Keratinocyte (primary cell): Measurements from ENCODE around the gene PRIMPOL. TPM values are rescaled to one million over a fixed set of nuclear protein-coding genes. Genes with fewer than 3 reads are reported as not detected.
A peak's percentile ranks its signal among the peaks of the same experiment; 100 is the strongest.

Experiments used
- DNase-seq: peaks from one replicate; pipeline ENCODE4 v3.0.0-alpha.2; 2011; ENCODE audit warnings: low read depth, missing footprints, low spot score
- FAIRE-seq: peaks from 2 replicates; lab custom pipeline; 2011; peaks lifted over from hg19 to GRCh38; lab: Jason Lieb, UNC
- H2AFZ ChIP-seq: 2 replicates; pipeline ENCODE4 v1.6.0; 2012; ENCODE audit warnings: low read length, control low read depth, inconsistent platforms; ENCODE audit not compliant: control insufficient read depth
- H3K27ac ChIP-seq: 2 replicates; pipeline ENCODE4 v1.5.1; 2011; ENCODE audit warnings: low read length; ENCODE audit not compliant: control insufficient read depth, insufficient read depth
- H3K27me3 ChIP-seq: 3 replicates; pipeline ENCODE4 v1.6.0; 2011; ENCODE audit warnings: low read length; ENCODE audit not compliant: control insufficient read depth, insufficient read depth; ENCODE audit errors: extremely low read depth
- H3K36me3 ChIP-seq, 2 experiments: 2 replicates in 1 of 2; 3 replicates in 1 of 2; pipeline ENCODE4 v1.5.1; 2011; ENCODE audit warnings: low read length in 2 of 2, mild to moderate bottlenecking in 1 of 2; ENCODE audit not compliant: control insufficient read depth in 2 of 2, insufficient read depth in 2 of 2; ENCODE audit errors: extremely low read depth in 1 of 2
- H3K4me1 ChIP-seq: 3 replicates; pipeline ENCODE4 v1.5.1; 2011; ENCODE audit warnings: low read length; ENCODE audit not compliant: control insufficient read depth, insufficient read depth; ENCODE audit errors: extremely low read depth
- H3K4me2 ChIP-seq: 3 replicates; pipeline ENCODE4 v1.6.0; 2011; ENCODE audit warnings: low read depth, low read length; ENCODE audit not compliant: control insufficient read depth, insufficient read depth; ENCODE audit errors: extremely low read depth
- H3K4me3 ChIP-seq, 3 experiments: fragments of 200-600 bp in 1 of 3; sonication (generic) in 1 of 3; 2 replicates in 2 of 3; 3 replicates in 1 of 3; pipeline ENCODE4 v1.5.1; 2011 to 2016; ENCODE audit warnings: low read length in 3 of 3, mild to moderate bottlenecking in 3 of 3, control low read depth in 2 of 3, inconsistent platforms in 1 of 3, low read depth in 1 of 3, mixed read lengths in 1 of 3, mixed run types in 1 of 3, moderate library complexity in 1 of 3; ENCODE audit not compliant: control insufficient read depth in 2 of 3, insufficient read depth in 2 of 3; ENCODE audit errors: extremely low read depth in 1 of 3
- H3K79me2 ChIP-seq: 2 replicates; pipeline ENCODE4 v1.6.0; 2012; ENCODE audit warnings: low read length; ENCODE audit not compliant: control insufficient read depth, insufficient read depth
- H3K9ac ChIP-seq: 3 replicates; pipeline ENCODE4 v1.6.0; 2011; ENCODE audit warnings: low read length; ENCODE audit not compliant: control insufficient read depth, insufficient read depth; ENCODE audit errors: extremely low read depth
- H3K9me1 ChIP-seq: 3 replicates; pipeline ENCODE4 v1.6.0; 2011; ENCODE audit warnings: low read length; ENCODE audit not compliant: control insufficient read depth, insufficient read depth; ENCODE audit errors: extremely low read depth
- H3K9me3 ChIP-seq: 2 replicates; pipeline ENCODE4 v1.5.1; 2012; ENCODE audit warnings: low read depth, low read length; ENCODE audit not compliant: control insufficient read depth
- H4K20me1 ChIP-seq: 3 replicates; pipeline ENCODE4 v1.6.0; 2011; ENCODE audit warnings: low read length; ENCODE audit not compliant: control insufficient read depth, insufficient read depth; ENCODE audit errors: extremely low read depth
- EZH2 ChIP-seq: IDR thresholded peaks from one replicate; pipeline ENCODE4 v1.6.1; 2012; ENCODE audit warnings: inconsistent platforms, mild to moderate bottlenecking, low read length, moderate library complexity
- dilution Hi-C: fragments of 300-500 bp; cut with MboI; formaldehyde crosslinking; loops from one replicate; pipeline ENCODE4 v1.7.0; 2020; ENCODE audit warnings: low sequenced_read_pairs; ENCODE audit not compliant: extremely low pct_ligation_motif_present
- polyA plus RNA-seq, 5 experiments: library from polyadenylated mRNA; depleted of rRNA in 3 of 5; stranded (reverse) in 3 of 5; stranded (forward) in 1 of 5; unstranded in 1 of 5; fragments of >200 nt; gene quantifications; 1 replicate in 1 of 5; 2 replicates in 3 of 5; 3 replicates in 1 of 5; pipeline versions ENCODE4 v1.2.1 to v1.2.3, GENCODE V29; 2011 to 2012; ENCODE audit warnings: missing spikeins in 2 of 5, low read depth in 1 of 5, low replicate concordance in 1 of 5
- TF ChIP-seq, protein P1 (sequence below), 3 experiments: IDR thresholded peaks in 1 of 3; conservative IDR thresholded peaks in 1 of 3; optimal IDR thresholded peaks in 1 of 3; 2 replicates in 2 of 3; 3 replicates in 1 of 3; pipeline versions ENCODE3 to v1.5.1; 2011; ENCODE audit warnings: low read length in 3 of 3, mild to moderate bottlenecking in 3 of 3, moderate library complexity in 2 of 3, control low read depth in 1 of 3, inconsistent platforms in 1 of 3; ENCODE audit not compliant: insufficient read depth in 2 of 3; ENCODE audit errors: extremely low read depth in 1 of 3

The PRIMPOL gene
- polyA plus RNA-seq, 1 donor (not counting 4 experiments of a cell fraction or from before 2014, with no cell fraction given), result 22.8 TPM

DNA sequence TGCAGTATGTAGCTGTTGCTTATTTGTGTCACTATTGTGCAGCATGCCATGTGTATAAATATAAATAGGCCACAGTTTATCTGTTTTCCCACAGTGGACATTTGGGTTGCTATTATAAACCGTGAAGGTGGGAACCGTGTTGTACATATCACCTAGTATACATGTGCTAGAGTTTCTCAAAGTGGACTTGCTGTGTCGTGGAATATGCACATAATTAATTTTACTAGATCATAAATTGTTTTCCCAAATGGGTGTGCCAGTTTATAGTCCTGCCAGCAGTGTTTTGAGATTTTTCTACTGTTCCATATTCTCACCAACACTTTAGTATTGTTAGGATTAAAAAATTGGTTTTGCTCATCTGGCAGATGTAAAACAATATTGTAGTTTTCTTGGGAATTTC, 38.5 kb downstream of the PRIMPOL start:
- H3K27ac ChIP-seq, result peak overlapping the region; percentile 85
- peak overlapping the region; percentile 30 for H3K9ac ChIP-seq
- H3K36me3 ChIP-seq, result peaks cover 0 to 2% of the 10 kb centered on the region in 2 experiments
- peaks cover 32% of the 10 kb centered on the region for H3K4me1 ChIP-seq
- no peak overlapping the region for H2AFZ ChIP-seq
- no peaks in the 10 kb centered on the region for H3K79me2 ChIP-seq
- dilution Hi-C loops, result no loop called here
- H3K9me3 ChIP-seq, result no peaks in the 10 kb centered on the region
- H4K20me1 ChIP-seq, result no peaks in the 10 kb centered on the region
- H3K27me3 ChIP-seq, result no peaks in the 10 kb centered on the region
- no peaks in the 10 kb centered on the region for H3K9me1 ChIP-seq
- FAIRE-seq (no peak), DNase-seq (no peak)
- peak overlapping the region in 1 of 3 experiments; percentile 5 for H3K4me3 ChIP-seq
- H3K4me2 ChIP-seq, result peak overlapping the region; percentile 73
- TF ChIP-seq EZH2, result no peak
- TF ChIP-seq, protein P1, sequence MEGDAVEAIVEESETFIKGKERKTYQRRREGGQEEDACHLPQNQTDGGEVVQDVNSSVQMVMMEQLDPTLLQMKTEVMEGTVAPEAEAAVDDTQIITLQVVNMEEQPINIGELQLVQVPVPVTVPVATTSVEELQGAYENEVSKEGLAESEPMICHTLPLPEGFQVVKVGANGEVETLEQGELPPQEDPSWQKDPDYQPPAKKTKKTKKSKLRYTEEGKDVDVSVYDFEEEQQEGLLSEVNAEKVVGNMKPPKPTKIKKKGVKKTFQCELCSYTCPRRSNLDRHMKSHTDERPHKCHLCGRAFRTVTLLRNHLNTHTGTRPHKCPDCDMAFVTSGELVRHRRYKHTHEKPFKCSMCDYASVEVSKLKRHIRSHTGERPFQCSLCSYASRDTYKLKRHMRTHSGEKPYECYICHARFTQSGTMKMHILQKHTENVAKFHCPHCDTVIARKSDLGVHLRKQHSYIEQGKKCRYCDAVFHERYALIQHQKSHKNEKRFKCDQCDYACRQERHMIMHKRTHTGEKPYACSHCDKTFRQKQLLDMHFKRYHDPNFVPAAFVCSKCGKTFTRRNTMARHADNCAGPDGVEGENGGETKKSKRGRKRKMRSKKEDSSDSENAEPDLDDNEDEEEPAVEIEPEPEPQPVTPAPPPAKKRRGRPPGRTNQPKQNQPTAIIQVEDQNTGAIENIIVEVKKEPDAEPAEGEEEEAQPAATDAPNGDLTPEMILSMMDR (optimal IDR thresholded peaks at IDR 0.05 in 1 of 3, IDR thresholded peaks at IDR 0.05 in 1 of 3, conservative IDR thresholded peaks at IDR 0.05 in 1 of 3; ENCODE audit: extremely low read depth in 1 of 3, insufficient read depth in 2 of 3, low read length in 3 of 3), result no peak

DNA sequence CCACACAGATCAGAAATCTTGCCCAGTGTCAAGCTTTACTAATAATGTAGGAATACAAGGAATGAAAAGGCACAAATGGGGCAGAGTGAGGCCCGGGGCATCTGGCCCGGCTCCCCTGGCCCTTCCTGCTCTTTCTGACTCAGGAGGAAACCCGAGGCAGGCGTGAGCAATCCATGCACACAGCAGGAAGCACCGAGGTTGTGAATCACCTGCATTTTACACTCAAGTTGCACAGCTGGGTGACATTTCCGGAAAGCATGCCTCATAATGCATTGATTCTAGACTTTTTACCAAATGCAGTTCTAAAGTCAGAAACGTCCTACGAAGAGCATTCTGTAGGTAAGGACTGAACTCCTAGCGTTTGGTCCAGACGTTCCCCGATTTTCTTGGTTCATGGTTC, 38.9 kb downstream of the PRIMPOL start:
- no peaks in the 10 kb centered on the region for H3K79me2 ChIP-seq
- FAIRE-seq (peak; percentile 86), DNase-seq (peak; percentile 65)
- dilution Hi-C loops, result no loop called here
- H4K20me1 ChIP-seq, result no peaks in the 10 kb centered on the region
- H3K27me3 ChIP-seq, result no peaks in the 10 kb centered on the region
- H3K4me1 ChIP-seq, result peaks cover 32% of the 10 kb centered on the region
- H3K4me2 ChIP-seq, result peak overlapping the region; percentile 73
- H3K27ac ChIP-seq, result peak overlapping the region; percentile 85
- no peaks in the 10 kb centered on the region for H3K9me1 ChIP-seq
- TF ChIP-seq, protein P1 (optimal IDR thresholded peaks at IDR 0.05 in 1 of 3, IDR thresholded peaks at IDR 0.05 in 1 of 3, conservative IDR thresholded peaks at IDR 0.05 in 1 of 3; ENCODE audit: extremely low read depth in 1 of 3, insufficient read depth in 2 of 3, low read length in 3 of 3), result no peak
- no peak for TF ChIP-seq EZH2
- H3K9ac ChIP-seq, result peak overlapping the region; percentile 54
- no peaks in the 10 kb centered on the region for H3K9me3 ChIP-seq
- peak overlapping the region in 2 of 3 experiments; percentile 38 to 46 for H3K4me3 ChIP-seq
- peaks cover 0 to 2% of the 10 kb centered on the region in 2 experiments for H3K36me3 ChIP-seq
- peak overlapping the region; percentile 56 for H2AFZ ChIP-seq
